GM18517 (cell line): ENCODE measurements around the gene ARNT2.

ENCODE experiments used
- ATAC-seq: cut with Tn5 transposase; IDR thresholded peaks from one replicate; pipeline ENCODE4 v1.9.1; 2021; ENCODE audit warnings: mild to moderate bottlenecking, moderate library complexity; ENCODE audit not compliant: unreplicated experiment

Gene ARNT2

GRCh38 chr15:80405970-80406369 lies 1.8 kb downstream of the ARNT2 start:
- no peak for ATAC-seq

- ATAC-seq: no peak
These were observed 7.7 kb downstream of the ARNT2 start for GRCh38 chr15:80411788-80412288.

- no peak for ATAC-seq
These were observed 10.6 kb downstream of the ARNT2 start for GRCh38 chr15:80414546-80415357.

GRCh38 chr15:80415358-80415670 lies 11.1 kb downstream of the ARNT2 start:
- no peak for ATAC-seq

- no peak for ATAC-seq
These were observed 12.5 kb downstream of the ARNT2 start for GRCh38 chr15:80416702-80417101.

GRCh38 chr15:80418892-80419537 lies 14.8 kb downstream of the ARNT2 start:
- ATAC-seq: no peak

- ATAC-seq: no peak
These were observed 15.4 kb downstream of the ARNT2 start for GRCh38 chr15:80419546-80419945.

- no peak for ATAC-seq
These were observed 16.5 kb downstream of the ARNT2 start for GRCh38 chr15:80420658-80421057.

GRCh38 chr15:80423215-80423614 lies 19.0 kb downstream of the ARNT2 start:
- ATAC-seq: no peak

- ATAC-seq: no peak
These were observed 20.2 kb downstream of the ARNT2 start for GRCh38 chr15:80424381-80424780.

- ATAC-seq: no peak
These were observed 22.1 kb downstream of the ARNT2 start for GRCh38 chr15:80426316-80426715.

GRCh38 chr15:80429964-80430363 lies 25.8 kb downstream of the ARNT2 start:
- no peak for ATAC-seq

GRCh38 chr15:80431635-80432344 lies 27.6 kb downstream of the ARNT2 start:
- no peak for ATAC-seq

- no peak for ATAC-seq
These were observed 28.1 kb downstream of the ARNT2 start for GRCh38 chr15:80432345-80432702.

GRCh38 chr15:80433836-80434235 lies 29.7 kb downstream of the ARNT2 start:
- ATAC-seq: no peak

GRCh38 chr15:80434926-80435720 lies 30.9 kb downstream of the ARNT2 start:
- ATAC-seq: no peak

GRCh38 chr15:80436511-80437307 lies 32.5 kb downstream of the ARNT2 start:
- ATAC-seq: no peak

GRCh38 chr15:80437334-80437891 lies 33.2 kb downstream of the ARNT2 start:
- ATAC-seq: no peak

GRCh38 chr15:80439140-80439539 lies 35.0 kb downstream of the ARNT2 start:
- no peak for ATAC-seq

GRCh38 chr15:80440024-80440423 lies 35.8 kb downstream of the ARNT2 start:
- no peak for ATAC-seq
